GM12892 (cell line): ENCODE results near the gene TDRD12.

Source experiments
- POLR2AphosphoS5 ChIP-seq: IDR thresholded peaks from 2 replicates; pipeline ENCODE4 v1.6.1; 2011; ENCODE audit warnings: low read depth, low read length, control low read depth
- TAF1 ChIP-seq: IDR thresholded peaks from 2 replicates; pipeline ENCODE4 v1.6.1; 2011; ENCODE audit warnings: low read depth, mild to moderate bottlenecking, control low read depth, low read length, borderline replicate concordance

GRCh38 chr19:32676895-32677359, 42.6 kb upstream of the TDRD12 start:
- TF ChIP-seq TAF1 (no peak), POLR2AphosphoS5 (no peak)
